Neural progenitor cell (in vitro differentiated cells): Measurements from ENCODE around the gene PGBD5.

ENCODE experiments used
- CTCF ChIP-seq: fragments of 200-600 bp; sonication (generic); IDR thresholded peaks from 2 replicates; pipeline ENCODE4 v1.5.1; 2017; ENCODE audit warnings: antibody characterized with exemption, mild to moderate bottlenecking
- EZH2 ChIP-seq: fragments of 200-600 bp; sonication (generic); IDR thresholded peaks from 2 replicates; pipeline ENCODE4 v1.6.1; 2017; ENCODE audit warnings: antibody characterized with exemption, mild to moderate bottlenecking, moderate library complexity
- EZH2phosphoT487 ChIP-seq: fragments of 200-600 bp; sonication (generic); IDR thresholded peaks from 2 replicates; pipeline ENCODE4 v1.6.1; 2017; ENCODE audit warnings: antibody characterized with exemption

- TF ChIP-seq CTCF (no peak), EZH2 (no peak), EZH2phosphoT487 (no peak)
Observed at GRCh38 chr1:230340526-230341161, 85.5 kb downstream of the PGBD5 start.
